CD4-positive, alpha-beta T cell (primary cell): ENCODE results near the gene STAT6. TPM values are rescaled to one million over a fixed set of nuclear protein-coding genes. Genes with fewer than 3 reads are reported as not detected.

Experiments used
- ATAC-seq: fragments of 200-7000 bp; cut with Tn5 transposase; one replicate; pipeline ENCODE4 v1.10.0; 2022; ENCODE audit warnings: mild to moderate bottlenecking; ENCODE audit not compliant: poor library complexity
- CTCF ChIA-PET: fragments of 350-600 bp; sonication (Branson Sonifier 250); formaldehyde crosslinking; loops from one replicate; lab custom pipeline; 2021; ENCODE audit warnings: antibody characterized with exemption, inconsistent platforms; lab: Charles Lee
- POLR2A ChIA-PET: fragments of 350-600 bp; sonication (Branson Sonifier 250); formaldehyde crosslinking; loops from one replicate; lab custom pipeline; 2021; ENCODE audit warnings: antibody characterized with exemption, inconsistent platforms; lab: Charles Lee
- DNase-seq, 14 experiments: peaks; one replicate each; pipeline ENCODE4 v3.0.0-alpha.2; 2013 to 2020; ENCODE audit warnings: mixed read lengths in 2 of 14
- H3K27ac ChIP-seq, 2 donors: one replicate each; pipeline versions ENCODE4 v1.5.1 to v1.7.0; 2013; ENCODE audit warnings: low read length in 2 of 2, low read depth in 1 of 2, mild to moderate bottlenecking in 1 of 2
- H3K27me3 ChIP-seq, 2 experiments: 1 replicate in 1 of 2; 2 replicates in 1 of 2; pipeline versions ENCODE4 v1.6.1 to v1.7.0; 2013; ENCODE audit warnings: low read length in 2 of 2, control low read depth in 1 of 2, mild to moderate bottlenecking in 1 of 2, moderate library complexity in 1 of 2; ENCODE audit not compliant: insufficient read depth in 2 of 2, control insufficient read depth in 1 of 2
- H3K36me3 ChIP-seq: one replicate; pipeline ENCODE4 v1.6.1; 2013; ENCODE audit warnings: low read length, control low read depth; ENCODE audit not compliant: insufficient read depth
- H3K4me1 ChIP-seq: one replicate; pipeline ENCODE4 v1.6.1; 2013; ENCODE audit warnings: low read length, control low read depth; ENCODE audit not compliant: insufficient read depth
- H3K4me3 ChIP-seq: one replicate; pipeline ENCODE4 v1.5.1; 2013; ENCODE audit warnings: mild to moderate bottlenecking, low read length, moderate library complexity
- H3K9me3 ChIP-seq, 2 experiments: 1 replicate in 1 of 2; 2 replicates in 1 of 2; pipeline versions ENCODE4 v1.6.1 to v1.7.0; 2013; ENCODE audit warnings: low read length in 2 of 2, mild to moderate bottlenecking in 2 of 2, control low read depth in 1 of 2, moderate library complexity in 1 of 2; ENCODE audit not compliant: control insufficient read depth in 1 of 2, insufficient read depth in 1 of 2
- H3K27ac Mint-ChIP-seq: one replicate; pipeline ENCODE4 v1.8.0; 2020; ENCODE audit warnings: mixed read lengths
- H3K27me3 Mint-ChIP-seq: one replicate; pipeline ENCODE4 v1.8.0; 2021; ENCODE audit warnings: mixed read lengths
- H3K36me3 Mint-ChIP-seq: one replicate; pipeline ENCODE4 v1.8.0; 2021; ENCODE audit warnings: low read depth, mixed read lengths
- H3K4me1 Mint-ChIP-seq: one replicate; pipeline ENCODE4 v1.8.0; 2021; ENCODE audit warnings: low read depth, mixed read lengths
- H3K4me3 Mint-ChIP-seq: one replicate; pipeline ENCODE4 v1.8.0; 2020; ENCODE audit warnings: mild to moderate bottlenecking, mixed read lengths
- H3K9me3 Mint-ChIP-seq: one replicate; pipeline ENCODE4 v1.8.0; 2020; ENCODE audit warnings: mixed read lengths
- CTCF ChIP-seq: fragments of 200-600 bp; IDR thresholded peaks from one replicate; pipeline ENCODE4 v1.8.0; 2022; ENCODE audit warnings: antibody characterized with exemption, mild to moderate bottlenecking
- intact Hi-C, 2 experiments: fragments of 100-400 bp; cut with DNase I in 1 of 2; cut with micrococcal nuclease in 1 of 2; formaldehyde crosslinking; loops; one replicate each; pipeline versions ENCODE4 v1.15.1 to v1.9.0; 2023 to 2025; cut with DNase I, micrococcal nuclease
- total RNA-seq, 174 experiments: library from RNA in 2 of 174; stranded (reverse) in 2 of 174; gene quantifications; one replicate each; pipeline ENCODE4 v1.2.3 and lab custom pipeline; 2021 to 2026

STAT6 gene
- total RNA-seq, 2 experiments from 2014 or later = 133 to 144 TPM

DNA sequence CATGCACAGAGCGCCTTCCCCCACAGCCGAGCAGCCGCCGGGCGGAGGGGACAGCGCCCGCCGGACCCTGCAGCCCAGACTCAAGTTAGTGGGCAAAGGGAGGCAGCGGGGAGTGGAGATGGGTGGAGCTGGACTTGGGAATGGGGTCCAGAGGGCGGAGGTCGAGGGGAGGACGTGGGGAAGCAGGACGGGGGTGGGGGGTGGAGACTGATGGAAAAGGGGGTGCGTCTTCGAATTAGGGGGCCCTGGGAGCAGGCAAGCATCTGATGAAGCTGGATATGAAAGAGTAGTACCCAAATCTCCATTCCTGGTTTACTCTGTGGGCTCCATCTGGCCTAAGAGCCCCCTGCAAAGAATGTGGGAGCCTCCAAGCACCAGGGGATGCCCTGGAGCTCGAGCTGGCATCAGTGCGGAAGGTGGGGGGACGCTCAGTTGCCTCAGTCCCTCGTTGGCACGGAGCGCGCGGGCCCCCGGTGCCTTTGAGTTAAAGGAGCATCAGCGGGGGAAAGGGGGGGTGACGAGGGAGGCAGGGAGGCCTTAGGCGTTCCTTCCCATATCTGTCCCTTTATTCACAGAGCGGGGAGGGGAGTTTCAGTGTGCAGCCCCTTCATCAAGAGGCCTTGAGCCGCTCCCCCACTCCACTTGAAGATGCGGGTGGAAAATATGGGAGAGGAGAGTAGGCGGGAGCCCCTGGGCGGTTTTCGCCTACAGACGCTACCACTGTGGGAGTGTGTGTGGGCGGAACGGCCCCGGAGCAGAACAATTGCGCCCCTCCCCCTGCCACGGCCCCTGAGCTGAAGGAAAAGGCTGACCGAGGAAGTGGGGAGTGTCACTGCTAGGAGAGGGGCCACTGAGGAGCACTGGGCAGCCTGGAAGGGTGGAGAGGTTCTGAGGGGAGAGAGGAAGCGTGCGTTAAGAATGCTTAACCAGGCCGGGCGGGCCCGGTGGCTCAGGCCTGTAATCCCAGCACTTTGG, 21.6 kb downstream of the STAT6 start:
- Histone ChIP-seq H3K27me3 (no peaks in the 10 kb centered on the region), H3K4me3 (peak overlapping the region; percentile 78), H3K36me3 (peaks cover 33% of the 10 kb centered on the region), H3K9me3 (no peaks in the 10 kb centered on the region), H3K27ac (peak overlapping the region; percentile 40 to 67), H3K4me1 (peaks cover 79% of the 10 kb centered on the region)
- ATAC-seq = no peak
- peaks cover 75% of the 10 kb centered on the region for H3K4me1 Mint-ChIP-seq
- intact Hi-C loops = loop anchor here in 1 of 2 experiments (1.0 to 10.0 kb wide), 2 partner anchors 10 to 455 kb away; partner anchors contain the start of gene BAZ2A
- ChIA-PET POLR2A (interaction anchor here (0.5 to 14.4 kb wide), 6 partner anchors 9 to 933 kb away, joined by 3 to 344 read pairs (median 12); partner anchors contain the start of genes NEMP1 and STAT6), CTCF (interaction anchor here (0.5 to 7.6 kb wide), 4 partner anchors 19 to 161 kb away, joined by 4 to 67 read pairs (median 26); partner anchors contain the start of gene STAT6)
- H3K36me3 Mint-ChIP-seq = peaks cover 62% of the 10 kb centered on the region
- peak in 10 of 14 experiments; percentile 30 to 62 (median 46) for DNase-seq
- H3K9me3 Mint-ChIP-seq = no peaks in the 10 kb centered on the region
- H3K27me3 Mint-ChIP-seq = no peaks in the 10 kb centered on the region
- peak overlapping the region; percentile 94 for H3K4me3 Mint-ChIP-seq
- no peak for TF ChIP-seq CTCF
- H3K27ac Mint-ChIP-seq = peak overlapping the region; percentile 98

GRCh38 chr12:57088354-57089270, 22.6 kb downstream of the STAT6 start, which contains the start of gene NAB2:
TSS of gene NAB2 (plus strand) at chr12:57089114. CDS start at chr12:57089272, 158 bp downstream.
- peak; percentile 57 for ATAC-seq
- Histone ChIP-seq H3K4me1 (peaks cover 71% of the 10 kb centered on the region), H3K36me3 (peaks cover 29% of the 10 kb centered on the region), H3K27me3 (no peaks in the 10 kb centered on the region), H3K4me3 (peak within 1 kb of the TSS; percentile 82), H3K9me3 (no peaks in the 10 kb centered on the region), H3K27ac (peak within 1 kb of the TSS; percentile 99)
- no peak for TF ChIP-seq CTCF
- Mint-ChIP-seq H3K36me3 (peaks cover 55% of the 10 kb centered on the region), H3K4me1 (peaks cover 69% of the 10 kb centered on the region), H3K27me3 (no peaks in the 10 kb centered on the region), H3K9me3 (no peaks in the 10 kb centered on the region), H3K27ac (peak within 1 kb of the TSS; percentile 98), H3K4me3 (peak within 1 kb of the TSS; percentile 98)
- peak; percentile 85 to 99 (median 95) for DNase-seq
- CTCF ChIA-PET = interaction anchor here (6.4 to 7.6 kb wide), 2 partner anchors 18 to 23 kb away, joined by 47 to 67 read pairs; partner anchors contain the start of gene STAT6
- intact Hi-C loops = loop anchor here (1.0 to 10.0 kb wide), 3 partner anchors 9 to 454 kb away; partner anchors contain the start of genes STAT6 (in 2 of the 2) and BAZ2A (in 1 of the 2)
- POLR2A ChIA-PET = interaction anchor here (0.5 to 14.4 kb wide), 10 partner anchors 10 to 932 kb away, joined by 3 to 344 read pairs (median 5); partner anchors contain the start of genes NEMP1 and STAT6
